ENCODE data around the gene RPL3.
A peak's percentile ranks its signal among the peaks of the same experiment; 100 is the strongest.
"Not testable (repeated sequence)": the region's sequence is repeated elsewhere in the genome, so short reads cannot be mapped to it uniquely, and the experiment has no call there.

The RPL3 gene

GRCh38 chr22:39341179-39341578 lies 21.8 kb upstream of the RPL3 start:
- TF ChIP-seq POLR2A (IDR thresholded peaks at IDR 0.05; ENCODE audit: extremely low read depth, insufficient read length) (no peak), MAX (IDR thresholded peaks at IDR 0.05; ENCODE audit: low read depth, low read length) (no peak)
- TF ChIP-seq, protein P1, sequence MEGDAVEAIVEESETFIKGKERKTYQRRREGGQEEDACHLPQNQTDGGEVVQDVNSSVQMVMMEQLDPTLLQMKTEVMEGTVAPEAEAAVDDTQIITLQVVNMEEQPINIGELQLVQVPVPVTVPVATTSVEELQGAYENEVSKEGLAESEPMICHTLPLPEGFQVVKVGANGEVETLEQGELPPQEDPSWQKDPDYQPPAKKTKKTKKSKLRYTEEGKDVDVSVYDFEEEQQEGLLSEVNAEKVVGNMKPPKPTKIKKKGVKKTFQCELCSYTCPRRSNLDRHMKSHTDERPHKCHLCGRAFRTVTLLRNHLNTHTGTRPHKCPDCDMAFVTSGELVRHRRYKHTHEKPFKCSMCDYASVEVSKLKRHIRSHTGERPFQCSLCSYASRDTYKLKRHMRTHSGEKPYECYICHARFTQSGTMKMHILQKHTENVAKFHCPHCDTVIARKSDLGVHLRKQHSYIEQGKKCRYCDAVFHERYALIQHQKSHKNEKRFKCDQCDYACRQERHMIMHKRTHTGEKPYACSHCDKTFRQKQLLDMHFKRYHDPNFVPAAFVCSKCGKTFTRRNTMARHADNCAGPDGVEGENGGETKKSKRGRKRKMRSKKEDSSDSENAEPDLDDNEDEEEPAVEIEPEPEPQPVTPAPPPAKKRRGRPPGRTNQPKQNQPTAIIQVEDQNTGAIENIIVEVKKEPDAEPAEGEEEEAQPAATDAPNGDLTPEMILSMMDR (IDR thresholded peaks at IDR 0.05; ENCODE audit: low read depth, low read length): no peak
- no peak overlapping the region for H3K4me3 ChIP-seq (ENCODE audit: low read depth, low read length)
- DNase-seq (ENCODE audit: low read depth): no peak

DNA sequence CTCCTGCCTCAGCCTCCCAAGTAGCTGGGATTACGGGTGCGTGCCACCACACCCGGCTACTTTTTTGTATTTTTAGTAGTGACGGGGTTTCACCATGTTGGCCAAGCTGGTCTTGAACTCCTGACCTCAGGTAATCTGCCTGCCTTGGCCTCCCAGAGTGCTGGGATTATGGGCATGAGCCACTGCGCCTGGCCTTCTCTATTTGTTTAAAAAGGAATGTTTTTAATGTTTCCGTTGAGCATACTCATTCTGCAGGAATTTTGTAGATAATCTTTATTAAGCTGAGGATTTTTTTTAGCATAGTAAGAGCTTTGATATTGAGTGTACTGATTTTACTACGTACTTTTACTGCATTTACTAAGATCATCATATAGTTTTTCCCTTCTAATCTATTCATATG lies 20.4 kb upstream of the RPL3 start:
- not testable (repeated sequence) for H3K4me3 ChIP-seq (ENCODE audit: low read depth, low read length); DNase-seq (ENCODE audit: low read depth)

- no peak for DNase-seq (ENCODE audit: low read depth)
- H3K4me3 ChIP-seq (ENCODE audit: low read depth, low read length): no peak overlapping the region
- TF ChIP-seq MYC (IDR thresholded peaks at IDR 0.05; ENCODE audit: low read depth, low read length) (no peak), MAX (IDR thresholded peaks at IDR 0.05; ENCODE audit: low read depth, low read length) (no peak), POLR2A (IDR thresholded peaks at IDR 0.05; ENCODE audit: extremely low read depth, insufficient read length) (no peak)
- TF ChIP-seq, protein P1 (IDR thresholded peaks at IDR 0.05; ENCODE audit: low read depth, low read length): no peak
Measured at GRCh38 chr22:39336411-39336810, 17.0 kb upstream of the RPL3 start.

DNA sequence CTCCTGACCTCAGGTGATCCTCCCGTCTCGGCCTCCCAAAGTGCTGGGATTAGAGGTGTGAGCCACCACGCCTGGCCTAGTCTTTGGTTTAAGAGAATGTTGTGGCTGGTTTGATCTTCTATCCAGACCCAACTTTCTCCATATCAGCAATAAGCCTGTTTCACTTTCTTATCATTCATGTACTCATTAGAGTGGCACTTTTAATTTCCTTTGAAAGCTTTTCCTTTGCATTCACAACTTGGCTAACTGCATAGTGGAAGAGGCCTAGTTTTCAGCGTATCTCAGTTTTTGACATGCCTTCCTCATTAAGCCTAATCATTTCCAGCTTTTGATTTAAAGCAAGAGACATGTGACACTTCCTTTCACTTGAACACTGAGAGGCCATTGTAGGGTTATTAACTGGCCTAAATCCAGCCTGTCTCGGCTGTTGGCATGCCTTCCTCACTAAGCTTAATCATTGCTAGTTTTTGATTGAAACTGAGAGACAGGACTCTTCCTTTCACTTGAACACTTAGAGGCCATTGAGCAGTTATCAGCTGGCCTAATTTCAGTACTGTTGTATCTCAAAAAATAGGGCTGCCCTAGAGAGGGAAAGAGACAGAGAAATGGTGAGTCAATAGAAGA lies 13.1 kb upstream of the RPL3 start:
- H3K4me3 ChIP-seq (ENCODE audit: low read depth, low read length): no peak overlapping the region
- no peak for DNase-seq (ENCODE audit: low read depth)

GRCh38 chr22:39330553-39330952 lies 11.1 kb upstream of the RPL3 start:
- not testable (repeated sequence) for H3K4me3 ChIP-seq (ENCODE audit: low read depth, low read length); DNase-seq (ENCODE audit: low read depth)

More for the DNA sequence above, 13.1 kb upstream of the RPL3 start:
- TF ChIP-seq, protein P1 (IDR thresholded peaks at IDR 0.05; ENCODE audit: low read depth, low read length): no peak

DNA sequence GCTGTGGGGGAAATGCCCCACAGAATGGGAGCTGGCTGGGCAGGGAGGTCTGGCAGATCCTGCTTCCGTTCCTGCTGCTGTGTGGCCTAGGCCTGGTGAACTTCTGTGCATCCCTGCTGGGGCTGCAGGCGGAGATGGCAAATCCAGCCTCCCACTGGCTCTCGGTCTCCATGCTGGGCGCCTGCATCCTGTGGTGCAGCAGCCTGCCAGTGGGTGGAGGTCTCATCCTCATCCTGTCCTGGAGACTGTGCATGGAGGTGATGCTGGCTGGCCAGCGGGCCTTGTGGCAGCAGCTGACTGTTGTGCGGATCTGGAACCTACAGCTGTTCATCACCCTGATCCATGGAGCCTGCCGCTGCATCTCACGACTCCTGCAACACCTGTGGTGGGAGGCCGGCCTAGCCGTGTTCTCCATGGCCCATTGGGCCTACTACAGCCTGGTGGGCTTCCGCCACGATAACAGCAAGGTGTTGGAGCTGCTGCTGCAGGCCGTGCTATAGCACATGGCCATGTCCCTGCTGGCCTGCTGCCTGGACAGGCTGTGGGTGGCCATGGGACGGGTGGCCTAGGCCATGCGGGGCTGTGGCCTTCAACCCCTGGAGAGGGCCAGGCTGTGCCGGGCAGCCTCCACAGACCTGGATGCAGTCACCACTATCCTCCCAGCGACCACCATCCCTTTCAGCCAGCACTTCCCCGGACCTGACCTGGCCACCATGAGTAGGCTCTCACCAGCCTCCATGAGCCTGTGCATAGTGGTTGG lies 8.8 kb upstream of the RPL3 start:
- no peak overlapping the region for H3K4me3 ChIP-seq (ENCODE audit: low read depth, low read length)
- no peak for DNase-seq (ENCODE audit: low read depth)
- no peak for TF ChIP-seq MYC (IDR thresholded peaks at IDR 0.05; ENCODE audit: low read depth, low read length)

DNA sequence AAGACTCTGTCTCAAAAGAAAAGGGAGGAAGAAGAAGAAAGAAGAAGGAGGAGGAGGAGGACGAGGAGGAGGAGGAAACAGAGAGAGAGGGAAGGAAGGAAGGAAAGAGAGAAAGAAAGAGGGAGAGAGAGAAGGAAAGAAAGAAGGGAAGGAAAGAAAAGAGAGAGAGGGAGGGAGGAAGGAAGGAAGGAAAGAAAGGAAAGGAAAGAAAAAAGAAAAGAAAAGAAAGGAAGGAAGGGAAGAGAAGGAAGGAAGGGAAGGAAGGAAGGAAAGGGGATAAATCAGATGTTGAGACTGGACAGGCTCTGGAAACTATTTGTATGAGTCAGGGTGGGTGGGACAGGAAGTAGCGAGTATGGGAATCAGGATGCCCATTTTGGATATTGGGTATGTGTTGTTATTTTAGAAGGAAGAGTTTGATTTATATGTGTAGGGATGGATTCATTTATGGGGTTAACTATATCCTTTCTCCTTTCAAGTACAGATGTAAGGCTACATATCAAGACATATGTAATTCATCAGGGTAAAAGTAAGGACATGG lies 6.0 kb upstream of the RPL3 start:
- TF ChIP-seq, protein P1 (IDR thresholded peaks at IDR 0.05; ENCODE audit: low read depth, low read length): no peak
- TF ChIP-seq MYC (IDR thresholded peaks at IDR 0.05; ENCODE audit: low read depth, low read length): no peak
- no peak for TF ChIP-seq MAX (IDR thresholded peaks at IDR 0.05; ENCODE audit: low read depth, low read length)
- no peak for TF ChIP-seq POLR2A (IDR thresholded peaks at IDR 0.05; ENCODE audit: extremely low read depth, insufficient read length)
- no peak overlapping the region for H3K4me3 ChIP-seq (ENCODE audit: low read depth, low read length)
- no peak for DNase-seq (ENCODE audit: low read depth)

- H3K4me3 ChIP-seq (ENCODE audit: low read depth, low read length): peak overlapping the region; percentile 13
- DNase-seq (ENCODE audit: low read depth): not testable (repeated sequence)
Measured at GRCh38 chr22:39320616-39321029, 1.2 kb upstream of the RPL3 start.
